Measurements from ENCODE around the gene DHRS1.

- TF ChIP-seq CTCF (IDR thresholded peaks at IDR 0.05; ENCODE audit: low read depth, low read length) (no peak), POLR2A (IDR thresholded peaks at IDR 0.05; ENCODE audit: extremely low read depth, insufficient read length) (no peak), MAX (IDR thresholded peaks at IDR 0.05; ENCODE audit: low read depth, low read length) (no peak), MYC (IDR thresholded peaks at IDR 0.05; ENCODE audit: low read depth, low read length) (no peak)
Observed at GRCh38 chr14:24321212-24321975, 21.8 kb upstream of the DHRS1 start.
